Stomach smooth muscle (tissue), 2 donors: ENCODE results near the gene NAALADL1.

ENCODE experiments used
- H3K27ac ChIP-seq: one replicate; pipeline ENCODE4 v1.7.0; 2013; ENCODE audit warnings: mild to moderate bottlenecking, low read length, inconsistent platforms
- H3K27me3 ChIP-seq, 2 donors: one replicate each; pipeline ENCODE4 v1.7.0; 2013; ENCODE audit warnings: low read length in 2 of 2; ENCODE audit not compliant: insufficient read depth in 2 of 2, control insufficient read depth in 1 of 2
- H3K36me3 ChIP-seq, 2 donors: one replicate each; pipeline ENCODE4 v1.7.0; 2013; ENCODE audit warnings: low read length in 2 of 2; ENCODE audit not compliant: control insufficient read depth in 2 of 2, insufficient read depth in 2 of 2
- H3K4me1 ChIP-seq: one replicate; pipeline ENCODE4 v1.7.0; 2013; ENCODE audit warnings: low read length; ENCODE audit not compliant: control insufficient read depth, insufficient read depth
- H3K4me3 ChIP-seq, 2 donors: one replicate each; pipeline ENCODE4 v1.7.0; 2013; ENCODE audit warnings: low read length in 2 of 2
- H3K9ac ChIP-seq, 2 donors: one replicate each; pipeline ENCODE4 v1.7.0; 2013; ENCODE audit warnings: low read length in 2 of 2, mild to moderate bottlenecking in 1 of 2
- H3K9me3 ChIP-seq, 2 donors: one replicate each; pipeline ENCODE4 v1.7.0; 2013; ENCODE audit warnings: low read length in 2 of 2; ENCODE audit not compliant: control insufficient read depth in 2 of 2
- donor health status: healthy.
- donor health status: Pancreatic carcinoma.

NAALADL1 gene, protein sequence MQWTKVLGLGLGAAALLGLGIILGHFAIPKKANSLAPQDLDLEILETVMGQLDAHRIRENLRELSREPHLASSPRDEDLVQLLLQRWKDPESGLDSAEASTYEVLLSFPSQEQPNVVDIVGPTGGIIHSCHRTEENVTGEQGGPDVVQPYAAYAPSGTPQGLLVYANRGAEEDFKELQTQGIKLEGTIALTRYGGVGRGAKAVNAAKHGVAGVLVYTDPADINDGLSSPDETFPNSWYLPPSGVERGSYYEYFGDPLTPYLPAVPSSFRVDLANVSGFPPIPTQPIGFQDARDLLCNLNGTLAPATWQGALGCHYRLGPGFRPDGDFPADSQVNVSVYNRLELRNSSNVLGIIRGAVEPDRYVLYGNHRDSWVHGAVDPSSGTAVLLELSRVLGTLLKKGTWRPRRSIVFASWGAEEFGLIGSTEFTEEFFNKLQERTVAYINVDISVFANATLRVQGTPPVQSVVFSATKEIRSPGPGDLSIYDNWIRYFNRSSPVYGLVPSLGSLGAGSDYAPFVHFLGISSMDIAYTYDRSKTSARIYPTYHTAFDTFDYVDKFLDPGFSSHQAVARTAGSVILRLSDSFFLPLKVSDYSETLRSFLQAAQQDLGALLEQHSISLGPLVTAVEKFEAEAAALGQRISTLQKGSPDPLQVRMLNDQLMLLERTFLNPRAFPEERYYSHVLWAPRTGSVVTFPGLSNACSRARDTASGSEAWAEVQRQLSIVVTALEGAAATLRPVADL

DNA sequence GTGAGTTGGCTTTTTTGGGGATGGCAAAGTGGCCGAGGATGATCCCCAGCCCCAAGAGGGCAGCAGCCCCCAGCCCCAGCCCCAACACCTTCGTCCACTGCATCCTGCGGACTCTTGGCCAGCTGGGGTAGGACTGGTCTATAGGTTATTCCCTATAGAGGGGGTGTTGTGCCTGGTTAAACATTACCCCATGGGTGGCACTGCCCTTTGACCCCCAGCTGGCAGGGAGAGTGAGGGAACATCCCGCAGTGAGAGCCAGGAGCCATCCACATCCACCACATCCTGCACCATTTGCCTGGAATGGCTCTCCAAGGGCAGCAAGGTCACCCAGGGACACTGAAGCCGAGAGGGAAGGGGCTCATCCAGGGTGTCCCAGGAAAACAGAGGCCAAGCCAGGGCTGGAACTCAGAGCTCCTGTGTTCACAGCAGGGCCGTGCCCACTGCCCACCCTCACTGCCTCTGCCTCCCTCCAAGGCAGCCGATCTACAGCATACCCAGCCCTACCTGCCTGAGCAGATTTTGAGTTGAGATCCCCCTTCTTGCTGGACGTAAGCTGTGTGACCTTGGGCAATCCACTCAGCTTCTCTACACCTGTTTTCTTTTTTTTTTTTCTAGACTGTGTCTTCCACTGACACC is at the start of gene NAALADL1:
TSS of gene NAALADL1 (minus strand) at position 135 of the 636 bp plus-strand sequence. CDS start at position 103, 32 bp downstream.
- Histone ChIP-seq H3K9me3 (no peaks in the 10 kb centered on the region), H3K4me3 (no peak within 1 kb of the TSS), H3K9ac (no peak within 1 kb of the TSS), H3K36me3 (no peaks in the 10 kb centered on the region), H3K27ac (no peak within 1 kb of the TSS), H3K27me3 (peaks cover 0 to 2% of the 10 kb centered on the region in 2 donors), H3K4me1 (no peaks in the 10 kb centered on the region)

DNA sequence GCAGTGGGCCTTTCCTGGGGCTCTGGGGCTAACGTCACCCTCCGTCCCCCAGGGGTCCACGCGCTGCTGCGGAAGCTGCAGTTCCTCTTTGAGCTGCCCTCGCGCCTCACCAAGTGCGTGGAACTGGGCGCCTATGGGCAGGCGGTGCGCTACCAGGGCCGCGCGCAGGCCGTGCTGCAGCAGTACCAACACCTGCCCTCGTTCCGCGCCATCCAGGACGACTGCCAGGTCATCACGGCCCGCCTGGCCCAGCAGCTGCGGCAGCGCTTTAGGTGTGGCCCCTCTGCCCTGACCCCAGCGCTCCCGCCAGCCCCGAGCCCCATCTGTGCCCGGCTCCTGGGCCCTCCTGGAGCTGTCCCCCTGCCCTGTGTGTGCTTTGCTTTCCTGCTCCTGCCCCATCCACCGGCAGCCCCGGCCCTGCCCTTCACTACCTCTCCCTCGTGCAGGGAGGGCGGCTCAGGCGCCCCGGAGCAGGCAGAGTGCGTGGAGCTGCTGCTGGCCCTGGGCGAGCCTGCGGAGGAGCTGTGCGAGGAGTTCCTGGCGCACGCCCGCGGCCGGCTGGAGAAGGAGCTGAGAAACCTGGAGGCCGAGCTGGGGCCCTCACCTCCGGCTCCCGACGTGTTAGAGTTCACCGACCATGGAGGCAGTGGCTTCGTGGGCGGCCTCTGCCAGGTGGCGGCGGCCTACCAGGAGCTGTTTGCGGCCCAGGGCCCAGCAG is 49.6 kb upstream of the NAALADL1 start:
- H3K4me3 ChIP-seq, result no peak overlapping the region
- no peaks in the 10 kb centered on the region for H3K9me3 ChIP-seq
- peaks cover 26% of the 10 kb centered on the region for H3K4me1 ChIP-seq
- no peaks in the 10 kb centered on the region for H3K27me3 ChIP-seq
- H3K27ac ChIP-seq, result no peak overlapping the region
- no peak overlapping the region for H3K9ac ChIP-seq
- peaks cover 7 to 17% of the 10 kb centered on the region in 2 donors for H3K36me3 ChIP-seq

DNA sequence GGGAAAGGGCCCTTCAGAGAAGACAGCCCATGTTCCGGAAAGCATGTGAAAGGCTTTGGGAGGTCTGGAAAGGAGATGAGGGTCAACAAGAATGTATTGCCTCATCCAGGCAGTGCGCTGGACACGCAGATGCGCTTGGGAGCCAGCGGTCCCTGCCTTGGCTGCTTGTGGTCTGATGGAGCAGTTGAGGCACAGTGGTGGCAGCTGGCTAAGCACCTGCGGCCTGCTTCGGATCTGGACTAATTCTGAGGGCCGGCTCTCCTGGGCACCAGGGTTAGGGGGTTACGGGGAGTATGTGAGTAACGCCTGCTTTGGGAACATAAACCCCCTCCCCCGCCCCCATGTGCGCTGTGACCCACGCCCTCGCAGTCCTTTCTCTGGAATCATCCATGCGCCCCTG is 48.7 kb upstream of the NAALADL1 start:
- Histone ChIP-seq H3K9ac (no peak overlapping the region), H3K36me3 (peaks cover 11 to 20% of the 10 kb centered on the region in 2 donors), H3K9me3 (no peaks in the 10 kb centered on the region), H3K4me3 (no peak overlapping the region), H3K4me1 (peaks cover 21% of the 10 kb centered on the region), H3K27ac (no peak overlapping the region), H3K27me3 (no peaks in the 10 kb centered on the region)

DNA sequence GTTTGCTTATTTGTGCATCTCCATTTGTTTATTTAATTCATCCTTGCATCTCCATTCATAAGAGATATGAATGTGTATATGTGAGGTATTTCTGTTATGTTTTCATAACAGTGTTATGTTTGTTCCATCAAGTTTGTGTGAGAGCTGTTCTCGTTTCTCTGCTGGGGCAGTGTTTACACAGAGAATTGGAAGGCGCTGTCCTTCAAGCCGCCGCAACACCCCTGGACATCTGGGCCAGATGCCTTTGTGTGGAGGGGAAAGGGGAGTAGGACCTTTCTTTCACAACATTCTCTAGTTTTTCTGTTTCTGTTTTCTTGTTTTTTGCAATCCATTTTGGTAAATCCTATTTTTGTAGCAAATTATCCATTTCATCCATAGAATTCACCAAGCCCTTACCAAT is 46.3 kb upstream of the NAALADL1 start:
- Histone ChIP-seq H3K9ac (no peak overlapping the region), H3K36me3 (peaks cover 11 to 20% of the 10 kb centered on the region in 2 donors), H3K9me3 (no peaks in the 10 kb centered on the region), H3K4me3 (no peak overlapping the region), H3K27ac (no peak overlapping the region), H3K4me1 (peaks cover 3% of the 10 kb centered on the region), H3K27me3 (no peaks in the 10 kb centered on the region)

DNA sequence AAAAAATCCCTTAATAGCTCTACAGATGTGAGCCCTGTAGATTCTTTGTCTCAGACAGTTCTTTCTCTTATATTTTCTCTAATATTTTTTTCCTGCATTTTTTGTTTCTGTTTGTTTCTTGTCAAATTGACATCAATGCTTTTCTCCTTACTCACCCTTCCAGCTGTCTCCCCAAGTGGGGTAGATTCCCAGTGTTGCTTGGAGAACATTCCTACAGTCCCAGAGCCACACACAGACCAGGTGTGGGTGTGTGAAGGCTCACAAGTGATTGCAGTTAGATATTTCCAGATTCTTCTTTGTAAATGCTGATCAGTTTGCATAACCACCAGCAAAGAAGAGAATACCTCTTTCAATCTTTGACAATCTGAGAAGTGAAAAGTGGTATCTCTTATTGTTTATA is 45.1 kb upstream of the NAALADL1 start:
- Histone ChIP-seq H3K27me3 (no peaks in the 10 kb centered on the region), H3K4me3 (no peak overlapping the region), H3K4me1 (peaks cover 3% of the 10 kb centered on the region), H3K9me3 (no peaks in the 10 kb centered on the region), H3K27ac (no peak overlapping the region), H3K9ac (no peak overlapping the region), H3K36me3 (peaks cover 5 to 12% of the 10 kb centered on the region in 2 donors)

DNA sequence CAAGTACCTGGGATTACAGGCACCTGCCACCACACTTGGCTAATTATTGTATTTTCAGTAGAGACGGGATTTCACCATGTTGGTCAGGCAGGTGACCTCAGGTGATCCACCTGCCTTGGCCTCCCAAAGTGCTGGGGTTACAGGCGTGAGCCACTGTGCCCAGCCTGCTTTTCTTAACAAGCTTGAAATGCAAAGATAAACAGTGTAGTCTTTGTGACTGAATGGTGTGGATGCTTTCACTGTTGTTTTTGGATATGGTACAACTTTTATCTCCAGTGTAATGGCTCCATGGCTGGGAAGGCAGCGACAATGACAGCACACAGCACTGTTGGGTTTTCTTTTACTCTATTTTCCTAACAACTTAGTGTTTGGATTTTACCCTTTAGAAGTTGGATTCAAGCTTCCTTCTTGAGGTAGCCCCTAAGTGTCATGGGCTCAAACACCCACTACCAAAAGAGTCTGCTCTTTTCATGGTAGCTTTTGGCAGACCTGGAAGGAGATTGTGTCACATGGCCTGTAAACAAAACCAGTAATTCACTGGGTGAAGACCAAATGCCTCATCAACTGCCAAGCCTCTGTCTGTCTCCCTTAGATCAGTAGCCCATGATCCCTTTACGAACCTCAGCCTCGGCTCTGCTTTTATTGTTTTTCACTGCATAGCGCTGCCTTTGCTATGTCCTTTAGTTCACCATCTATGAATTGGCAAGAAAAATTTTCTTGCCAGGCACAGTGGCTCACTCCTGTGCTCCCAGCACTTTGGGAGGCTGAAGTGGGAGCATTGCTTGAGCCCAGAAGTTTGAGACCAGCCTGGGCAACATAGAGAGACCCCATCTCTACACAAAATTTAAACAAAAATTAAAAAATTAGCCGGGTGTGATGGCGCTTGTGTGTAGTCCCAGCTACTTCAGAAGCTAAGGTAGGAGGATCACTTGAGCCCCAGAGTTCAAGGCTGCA is 44.1 kb upstream of the NAALADL1 start:
- Histone ChIP-seq H3K27me3 (no peaks in the 10 kb centered on the region), H3K9ac (no peak overlapping the region), H3K27ac (no peak overlapping the region), H3K9me3 (no peaks in the 10 kb centered on the region), H3K36me3 (peaks cover 5 to 9% of the 10 kb centered on the region in 2 donors), H3K4me3 (no peak overlapping the region), H3K4me1 (peaks cover 3% of the 10 kb centered on the region)

DNA sequence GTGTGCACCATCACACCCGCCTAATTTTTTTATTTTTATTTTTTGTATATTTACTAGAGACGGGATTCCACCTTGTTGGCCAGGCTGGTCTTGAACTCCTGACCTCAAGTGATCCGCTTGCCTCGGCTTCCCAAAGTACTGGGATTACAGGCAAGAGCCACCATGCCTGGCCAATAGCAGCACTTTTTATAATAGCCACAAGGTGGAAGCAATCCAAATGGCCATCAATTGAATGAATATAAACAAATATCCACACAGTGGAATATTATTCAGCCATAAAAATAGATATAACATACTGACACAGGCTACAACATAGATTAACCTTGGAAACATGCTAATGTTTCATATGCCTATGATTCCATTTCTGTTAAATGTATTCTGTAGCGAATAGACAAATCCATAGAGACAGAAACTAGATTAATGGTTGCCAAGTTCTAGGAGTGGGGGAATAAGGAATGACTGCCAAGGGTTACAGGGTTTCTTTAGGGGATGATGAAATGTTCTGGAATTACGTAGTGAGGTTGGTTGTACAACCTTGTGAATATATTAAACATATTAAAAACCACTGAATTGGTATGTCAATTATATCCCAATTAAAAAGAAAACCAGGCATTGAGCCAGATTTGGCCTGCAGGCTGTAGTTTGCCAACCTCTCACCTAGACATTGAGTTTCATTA is 42.5 kb upstream of the NAALADL1 start:
- Histone ChIP-seq H3K36me3 (peaks cover 5 to 9% of the 10 kb centered on the region in 2 donors), H3K4me1 (peaks cover 9% of the 10 kb centered on the region), H3K27ac (no peak overlapping the region), H3K27me3 (no peaks in the 10 kb centered on the region), H3K9me3 (no peaks in the 10 kb centered on the region), H3K9ac (no peak overlapping the region), H3K4me3 (no peak overlapping the region)

DNA sequence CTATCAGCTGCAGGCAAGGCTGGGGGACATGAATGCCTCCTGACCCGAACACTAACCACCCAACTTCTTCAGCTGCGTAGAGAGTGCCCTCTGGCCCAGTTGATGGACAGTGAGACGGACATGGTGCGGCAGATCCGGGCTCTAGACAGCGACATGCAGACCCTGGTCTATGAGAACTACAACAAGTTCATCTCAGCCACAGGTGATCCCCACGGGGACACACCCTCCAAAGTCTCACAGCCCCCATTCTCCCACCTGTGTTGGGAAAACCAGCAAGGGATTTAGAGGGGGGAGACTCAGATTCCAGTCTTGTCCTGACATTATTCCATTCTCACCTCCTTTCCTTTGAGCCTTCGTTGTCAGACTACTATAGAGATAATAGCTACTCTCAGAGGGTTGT is 38.6 kb upstream of the NAALADL1 start:
- peak overlapping the region; percentile 75 to 85 for H3K4me3 ChIP-seq
- H3K9ac ChIP-seq, result peak overlapping the region; percentile 23 to 66
- H3K27me3 ChIP-seq, result no peaks in the 10 kb centered on the region
- peaks cover 0 to 5% of the 10 kb centered on the region in 2 donors for H3K36me3 ChIP-seq
- H3K9me3 ChIP-seq, result no peaks in the 10 kb centered on the region
- H3K4me1 ChIP-seq, result peaks cover 10% of the 10 kb centered on the region
- H3K27ac ChIP-seq, result peak overlapping the region; percentile 75

DNA sequence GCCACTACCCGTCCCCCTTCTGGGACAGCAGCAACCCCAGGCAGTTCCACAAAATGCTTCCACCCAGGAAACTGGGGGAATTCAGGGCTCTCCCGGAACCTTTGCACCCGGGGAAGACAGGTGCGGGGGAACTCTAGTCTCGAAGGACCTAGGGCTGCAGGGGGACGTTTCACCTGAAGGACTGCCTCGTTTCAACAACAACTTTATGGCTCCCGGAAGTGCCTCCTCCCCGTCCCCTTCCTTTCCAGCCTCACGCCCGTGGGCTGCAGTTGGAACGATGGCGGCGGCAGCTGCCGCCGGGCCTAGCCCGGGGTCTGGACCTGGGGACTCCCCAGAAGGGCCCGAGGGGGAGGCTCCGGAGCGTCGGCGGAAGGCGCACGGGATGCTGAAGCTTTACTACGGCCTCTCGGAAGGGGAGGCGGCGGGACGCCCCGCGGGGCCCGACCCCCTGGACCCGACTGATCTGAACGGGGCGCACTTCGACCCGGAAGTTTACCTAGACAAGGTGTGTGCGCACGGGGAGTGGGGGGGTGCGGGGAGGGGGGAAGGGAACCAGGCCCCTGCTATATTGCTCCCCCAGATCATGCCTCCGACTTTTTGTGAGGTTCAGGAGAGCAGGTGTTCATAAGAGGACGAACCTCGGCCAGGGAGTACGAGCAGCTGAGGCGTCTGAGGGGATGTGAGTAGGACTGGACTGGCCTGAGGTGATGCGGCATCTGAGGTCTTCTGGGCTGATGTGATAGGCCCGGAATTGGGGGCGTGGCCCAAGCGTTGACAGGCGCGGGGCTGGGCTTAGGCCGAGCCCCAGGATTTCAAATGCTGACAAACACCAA is 37.8 kb upstream of the NAALADL1 start, which contains the start of gene VPS51:
TSS of gene VPS51 (plus strand) at position 241 of the 833 bp plus-strand sequence. CDS start at position 278, 37 bp downstream.
- Histone ChIP-seq H3K27ac (peak within 1 kb of the TSS; percentile 75), H3K4me1 (peaks cover 10% of the 10 kb centered on the region), H3K9ac (peak within 1 kb of the TSS; percentile 80 to 82), H3K36me3 (peaks cover 0 to 5% of the 10 kb centered on the region in 2 donors), H3K27me3 (no peaks in the 10 kb centered on the region), H3K9me3 (no peaks in the 10 kb centered on the region), H3K4me3 (peak within 1 kb of the TSS; percentile 75 to 85)
